Measurements from ENCODE around the gene GALNT7. TPM values are rescaled to one million over a fixed set of nuclear protein-coding genes. Genes with fewer than 3 reads are reported as not detected.

The GALNT7 gene
- total RNA-seq, 2 donors from 2014 or later: 83.5 to 138 TPM

DNA sequence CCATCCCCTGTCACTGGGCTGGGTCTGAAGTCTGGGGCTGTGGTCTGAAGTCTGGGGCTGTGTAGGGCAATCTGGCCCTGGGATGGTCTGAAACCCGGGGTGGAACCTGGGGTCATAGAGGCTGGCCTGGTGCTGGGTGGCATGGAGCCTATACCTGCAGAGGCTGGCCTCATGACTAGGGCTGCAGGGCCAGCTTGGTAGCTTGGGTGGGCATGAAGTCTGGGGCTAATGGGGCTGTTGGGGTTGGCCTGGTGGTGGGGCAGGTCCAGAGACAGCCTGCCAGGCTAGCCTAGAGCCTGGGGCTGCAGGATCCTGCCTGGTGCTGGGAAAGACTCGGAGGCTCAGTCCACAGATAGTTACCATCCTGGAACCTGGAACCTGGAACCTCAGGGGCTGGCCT, 37.0 kb downstream of the GALNT7 start:
- Histone ChIP-seq H3K27me3 (no peaks in the 10 kb centered on the region), H3K4me3 (no peak overlapping the region), H3K36me3 (no peaks in the 10 kb centered on the region), H3K9me3 (no peaks in the 10 kb centered on the region), H3K9ac (ENCODE audit: low read depth in 2 of 2, low read length in 2 of 2) (no peak overlapping the region), H3K27ac (no peak overlapping the region), H3K4me1 (no peaks in the 10 kb centered on the region)
- no peak for DNase-seq
- intact Hi-C loops (cut with DNase I): no loop called here
- TF ChIP-seq, protein P1, sequence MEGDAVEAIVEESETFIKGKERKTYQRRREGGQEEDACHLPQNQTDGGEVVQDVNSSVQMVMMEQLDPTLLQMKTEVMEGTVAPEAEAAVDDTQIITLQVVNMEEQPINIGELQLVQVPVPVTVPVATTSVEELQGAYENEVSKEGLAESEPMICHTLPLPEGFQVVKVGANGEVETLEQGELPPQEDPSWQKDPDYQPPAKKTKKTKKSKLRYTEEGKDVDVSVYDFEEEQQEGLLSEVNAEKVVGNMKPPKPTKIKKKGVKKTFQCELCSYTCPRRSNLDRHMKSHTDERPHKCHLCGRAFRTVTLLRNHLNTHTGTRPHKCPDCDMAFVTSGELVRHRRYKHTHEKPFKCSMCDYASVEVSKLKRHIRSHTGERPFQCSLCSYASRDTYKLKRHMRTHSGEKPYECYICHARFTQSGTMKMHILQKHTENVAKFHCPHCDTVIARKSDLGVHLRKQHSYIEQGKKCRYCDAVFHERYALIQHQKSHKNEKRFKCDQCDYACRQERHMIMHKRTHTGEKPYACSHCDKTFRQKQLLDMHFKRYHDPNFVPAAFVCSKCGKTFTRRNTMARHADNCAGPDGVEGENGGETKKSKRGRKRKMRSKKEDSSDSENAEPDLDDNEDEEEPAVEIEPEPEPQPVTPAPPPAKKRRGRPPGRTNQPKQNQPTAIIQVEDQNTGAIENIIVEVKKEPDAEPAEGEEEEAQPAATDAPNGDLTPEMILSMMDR (IDR thresholded peaks at IDR 0.05): no peak

DNA sequence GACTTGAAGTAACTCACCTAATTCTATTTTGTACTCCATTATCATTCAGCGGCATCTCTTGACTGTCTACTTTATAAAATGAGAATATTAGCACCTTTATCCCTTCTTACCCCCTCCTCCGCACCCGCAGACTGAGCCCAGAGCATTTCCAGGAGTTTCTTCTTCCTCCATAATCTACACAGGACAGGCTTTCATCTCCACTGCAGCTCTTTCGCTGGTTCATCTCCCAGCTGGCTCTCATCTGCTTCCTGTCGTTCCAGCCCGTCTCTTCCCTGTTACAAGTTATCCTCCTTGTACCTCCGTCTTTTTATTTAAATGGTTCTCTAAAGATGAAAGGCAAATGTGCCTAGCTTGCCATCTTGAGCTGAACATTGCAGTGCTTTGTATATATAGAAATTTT, 39.8 kb downstream of the GALNT7 start:
- Histone ChIP-seq H3K27ac (no peak overlapping the region), H3K9me3 (no peaks in the 10 kb centered on the region), H3K27me3 (no peaks in the 10 kb centered on the region), H3K36me3 (no peaks in the 10 kb centered on the region), H3K9ac (ENCODE audit: low read depth in 2 of 2, low read length in 2 of 2) (no peak overlapping the region), H3K4me3 (no peak overlapping the region), H3K4me1 (no peaks in the 10 kb centered on the region)
- TF ChIP-seq, protein P1 (IDR thresholded peaks at IDR 0.05): no peak
- no peak for DNase-seq
- intact Hi-C loops (cut with DNase I): no loop called here

DNA sequence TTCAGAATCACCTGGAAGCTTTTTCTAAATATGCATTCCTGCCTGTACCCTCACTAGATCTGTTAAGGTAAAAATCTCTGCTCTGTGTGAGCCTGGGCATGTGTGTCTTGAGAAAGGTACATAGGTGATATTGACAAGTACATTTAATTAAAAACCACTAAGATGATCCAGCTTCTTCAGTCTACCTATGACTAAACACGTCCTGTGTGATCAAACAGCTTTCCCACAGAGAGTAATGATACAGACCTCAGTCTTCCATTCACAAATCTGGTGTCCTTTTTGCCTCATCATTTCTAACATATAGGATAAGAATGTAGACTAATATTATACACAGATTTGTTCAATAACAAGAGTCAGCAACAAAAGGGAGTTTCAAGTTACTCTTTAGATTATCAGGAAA, 42.6 kb downstream of the GALNT7 start:
- Histone ChIP-seq H3K9ac (ENCODE audit: low read depth in 2 of 2, low read length in 2 of 2) (no peak overlapping the region), H3K4me1 (no peaks in the 10 kb centered on the region), H3K36me3 (no peaks in the 10 kb centered on the region)

DNA sequence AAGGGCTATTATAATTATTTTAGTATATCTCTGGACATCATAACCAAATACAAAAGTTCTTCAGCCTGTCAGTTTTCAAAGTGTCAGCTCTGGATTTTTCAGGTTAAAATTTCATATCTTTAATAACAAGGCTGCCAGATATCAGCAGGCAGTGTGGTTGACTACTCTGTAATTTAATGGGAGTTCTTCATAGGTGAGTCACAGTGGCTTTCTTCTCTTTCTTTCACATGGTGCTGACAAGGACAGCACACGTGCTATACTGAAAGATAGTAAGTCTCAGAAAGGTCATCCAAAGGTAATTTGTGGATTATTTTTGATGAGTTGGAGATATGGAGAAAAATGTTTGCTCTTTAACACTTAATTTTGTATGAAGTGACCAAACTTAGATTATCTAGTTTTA, 43.2 kb downstream of the GALNT7 start:
- intact Hi-C loops (cut with DNase I): no loop called here
- H3K4me1 ChIP-seq: peaks cover under 1% of the 10 kb centered on the region

More for the DNA sequence above, 42.6 kb downstream of the GALNT7 start:
- no peak for DNase-seq
- Histone ChIP-seq H3K27me3 (no peaks in the 10 kb centered on the region), H3K27ac (no peak overlapping the region), H3K4me3 (no peak overlapping the region), H3K9me3 (no peaks in the 10 kb centered on the region)
- intact Hi-C loops (cut with DNase I): no loop called here
- TF ChIP-seq, protein P1 (IDR thresholded peaks at IDR 0.05): no peak

DNA sequence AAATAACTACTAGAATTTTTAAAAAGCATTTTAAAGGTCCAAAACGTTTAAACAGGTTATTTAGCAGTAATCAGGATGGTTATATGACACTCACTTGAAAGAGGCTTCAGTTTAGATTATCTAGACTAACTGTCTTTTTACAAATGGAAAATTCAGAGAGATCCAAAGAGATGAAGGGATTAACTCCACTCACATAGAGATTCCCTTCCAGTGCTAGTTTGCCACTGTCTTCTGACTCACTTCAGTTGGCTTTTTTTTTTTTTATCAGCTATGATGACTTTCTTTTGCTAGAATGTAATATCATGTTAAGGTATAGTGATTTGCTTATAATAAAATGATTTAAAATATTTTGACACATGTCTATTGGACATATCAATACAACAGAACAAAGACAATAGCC, 43.8 kb downstream of the GALNT7 start:
- H3K36me3 ChIP-seq: no peaks in the 10 kb centered on the region
- intact Hi-C loops (cut with DNase I): no loop called here
- H3K4me3 ChIP-seq: no peak overlapping the region
- TF ChIP-seq, protein P1 (IDR thresholded peaks at IDR 0.05): no peak
- no peak overlapping the region for H3K9ac ChIP-seq (ENCODE audit: low read depth in 2 of 2, low read length in 2 of 2)
- H3K27me3 ChIP-seq: no peaks in the 10 kb centered on the region
- no peaks in the 10 kb centered on the region for H3K9me3 ChIP-seq
- H3K27ac ChIP-seq: no peak overlapping the region
- peaks cover 4% of the 10 kb centered on the region for H3K4me1 ChIP-seq
- no peak for DNase-seq

More for the DNA sequence above, 43.2 kb downstream of the GALNT7 start:
- no peaks in the 10 kb centered on the region for H3K27me3 ChIP-seq
- TF ChIP-seq, protein P1 (IDR thresholded peaks at IDR 0.05): no peak
- no peaks in the 10 kb centered on the region for H3K9me3 ChIP-seq
- H3K9ac ChIP-seq (ENCODE audit: low read depth in 2 of 2, low read length in 2 of 2): no peak overlapping the region
- H3K36me3 ChIP-seq: no peaks in the 10 kb centered on the region
- no peak overlapping the region for H3K4me3 ChIP-seq
- no peak overlapping the region for H3K27ac ChIP-seq
- no peak for DNase-seq

DNA sequence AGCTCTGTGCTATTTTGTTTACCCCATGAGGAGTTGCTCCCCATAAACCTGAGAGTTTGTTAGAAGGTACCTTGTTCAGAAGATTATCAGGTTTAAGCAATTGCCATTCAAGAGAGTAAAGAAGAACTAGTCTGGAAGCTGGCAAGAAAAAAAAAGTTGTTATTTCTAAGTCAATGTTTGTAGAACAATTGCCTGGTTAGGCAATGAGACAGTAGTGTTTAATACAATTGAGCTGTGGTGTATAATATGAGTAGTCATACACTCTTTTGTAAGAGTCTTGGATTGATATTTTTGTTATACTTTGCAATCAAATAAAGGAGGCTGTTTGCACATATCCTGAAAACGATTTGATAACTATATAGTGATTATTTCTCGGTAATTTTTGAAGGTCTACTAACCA, 44.7 kb downstream of the GALNT7 start:
- Histone ChIP-seq H3K36me3 (no peaks in the 10 kb centered on the region), H3K27ac (no peak overlapping the region), H3K4me1 (peaks cover 4% of the 10 kb centered on the region), H3K9me3 (no peaks in the 10 kb centered on the region), H3K9ac (ENCODE audit: low read depth in 2 of 2, low read length in 2 of 2) (no peak overlapping the region), H3K4me3 (no peak overlapping the region), H3K27me3 (no peaks in the 10 kb centered on the region)
- DNase-seq: no peak
- intact Hi-C loops (cut with DNase I): no loop called here
- TF ChIP-seq, protein P1 (IDR thresholded peaks at IDR 0.05): no peak

All from colonic mucosa (tissue), 4 donors.